Calu3 (cell line): ENCODE data around the gene CDC45. TPM values are rescaled to one million over a fixed set of nuclear protein-coding genes. Genes with fewer than 3 reads are reported as not detected.

ENCODE experiments used
- BruUV-seq: library from RNA; stranded (reverse); fragments of 400-500 nt; replicated peaks from 2 replicates; lab custom pipeline; 2021; lab: Mats Ljungman, UMichigan
- CTCF ChIA-PET: fragments of 300-600 bp; sonication (Branson Sonifier 250); formaldehyde crosslinking; loops from one replicate; lab custom pipeline; 2022; ENCODE audit warnings: antibody characterized with exemption; lab: Charles Lee
- DNase-seq: peaks from one replicate; pipeline ENCODE4 v3.0.0; 2022
- H3K27ac Mint-ChIP-seq: one replicate; pipeline ENCODE4 v1.8.0; 2022; ENCODE audit warnings: mixed read lengths; ENCODE audit not compliant: unreplicated experiment
- H3K27me3 Mint-ChIP-seq: one replicate; pipeline ENCODE4 v1.8.0; 2022; ENCODE audit warnings: mixed read lengths; ENCODE audit not compliant: unreplicated experiment
- H3K36me3 Mint-ChIP-seq: one replicate; pipeline ENCODE4 v1.8.0; 2022; ENCODE audit warnings: mild to moderate bottlenecking, moderate library complexity, mixed read lengths; ENCODE audit not compliant: insufficient read depth, unreplicated experiment
- H3K4me1 Mint-ChIP-seq: one replicate; pipeline ENCODE4 v1.8.0; 2022; ENCODE audit warnings: mild to moderate bottlenecking, low read depth, mixed read lengths; ENCODE audit not compliant: unreplicated experiment
- H3K4me3 Mint-ChIP-seq: one replicate; pipeline ENCODE4 v1.8.0; 2022; ENCODE audit warnings: mild to moderate bottlenecking, low read depth, moderate library complexity, mixed read lengths; ENCODE audit not compliant: unreplicated experiment
- H3K9me3 Mint-ChIP-seq: one replicate; pipeline ENCODE4 v1.8.0; 2022; ENCODE audit warnings: low read depth, mixed read lengths; ENCODE audit not compliant: unreplicated experiment
- CTCF ChIP-seq: fragments of 200-600 bp; IDR thresholded peaks from one replicate; pipeline ENCODE4 v1.8.0; 2022; ENCODE audit warnings: antibody characterized with exemption; ENCODE audit not compliant: unreplicated experiment
- intact Hi-C: fragments of 100-400 bp; cut with micrococcal nuclease; formaldehyde crosslinking; loops from one replicate; pipeline ENCODE4 v1.10.0; 2022; ENCODE audit not compliant: unreplicated experiment
- total RNA-seq: library from RNA; stranded (reverse); gene quantifications from 2 replicates; pipeline ENCODE4 v1.2.3, GENCODE V29; 2022

The CDC45 gene
- total RNA-seq, 1 experiment from 2014 or later = 45.0 TPM

- CTCF ChIA-PET = interaction anchor here (0.7 kb wide), 1 partner anchor 76 kb away, joined by 8 read pairs; no protein-coding TSS in a partner anchor
- no peak overlapping the region for H3K27ac Mint-ChIP-seq
- TF ChIP-seq CTCF = no peak
- H3K27me3 Mint-ChIP-seq = peaks cover 66% of the 10 kb centered on the region
- H3K9me3 Mint-ChIP-seq = no peaks in the 10 kb centered on the region
- no TSS peak for BruUV-seq
- no peak overlapping the region for H3K4me3 Mint-ChIP-seq
- no peak for DNase-seq
- no peaks in the 10 kb centered on the region for H3K4me1 Mint-ChIP-seq
- intact Hi-C loops = no loop called here
- no peaks in the 10 kb centered on the region for H3K36me3 Mint-ChIP-seq
Measured at GRCh38 chr22:19565382-19566278, 85.9 kb downstream of the CDC45 start.

- Mint-ChIP-seq H3K4me1 (no peaks in the 10 kb centered on the region), H3K9me3 (no peaks in the 10 kb centered on the region), H3K27ac (no peak overlapping the region), H3K27me3 (peaks cover 67% of the 10 kb centered on the region), H3K4me3 (no peak overlapping the region), H3K36me3 (no peaks in the 10 kb centered on the region)
- no TSS peak for BruUV-seq
- no peak for TF ChIP-seq CTCF
- CTCF ChIA-PET = interaction anchor here (0.7 kb wide), 1 partner anchor 77 kb away, joined by 8 read pairs; no protein-coding TSS in a partner anchor
- intact Hi-C loops = no loop called here
- no peak for DNase-seq
Measured at GRCh38 chr22:19566279-19567156, 86.8 kb downstream of the CDC45 start.

DNA sequence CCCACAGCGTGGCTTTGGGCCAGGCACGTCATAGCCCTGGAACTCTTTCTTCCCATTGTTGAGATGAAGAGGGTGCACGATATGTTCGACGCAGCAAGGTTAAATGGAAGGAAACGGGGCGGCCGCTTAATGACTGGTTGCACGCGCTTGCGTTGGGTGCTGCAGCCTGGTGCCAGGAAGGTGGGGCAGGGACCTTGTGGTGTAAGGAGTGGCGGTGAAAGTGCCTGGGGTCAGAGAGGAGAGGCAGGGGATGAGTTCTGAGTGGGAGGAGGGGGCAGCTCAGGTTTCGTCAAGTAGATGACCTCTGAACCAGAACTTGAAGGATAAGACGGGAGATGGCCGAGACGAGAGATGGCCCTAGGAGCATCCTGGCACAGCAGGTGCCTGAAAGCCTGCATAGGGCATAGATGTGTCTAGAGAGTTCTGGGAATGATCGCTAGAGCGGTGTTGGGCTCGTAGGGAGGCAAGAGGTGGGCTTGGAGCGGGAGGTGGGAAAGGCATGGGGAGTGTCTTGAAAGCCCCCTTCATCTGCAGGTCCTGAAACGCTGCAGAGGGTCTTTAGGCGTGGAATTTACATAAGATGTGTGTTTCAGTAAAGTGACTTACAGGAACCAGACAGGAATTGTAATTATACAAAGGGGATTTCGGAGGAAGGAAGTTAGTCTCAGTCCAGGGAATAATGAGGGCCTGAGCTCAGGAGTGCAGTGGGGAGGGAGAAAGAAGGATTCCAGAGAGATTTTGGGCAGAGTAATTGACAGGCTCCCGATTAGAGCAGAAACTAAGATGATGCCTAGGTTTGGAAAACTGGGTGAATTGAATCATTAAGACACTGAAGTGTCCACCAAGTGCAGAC lies 87.7 kb downstream of the CDC45 start:
- Mint-ChIP-seq H3K36me3 (no peaks in the 10 kb centered on the region), H3K9me3 (no peaks in the 10 kb centered on the region), H3K27me3 (peaks cover 73% of the 10 kb centered on the region), H3K4me1 (no peaks in the 10 kb centered on the region), H3K27ac (no peak overlapping the region), H3K4me3 (no peak overlapping the region)
- BruUV-seq = no TSS peak
- TF ChIP-seq CTCF = no peak
- CTCF ChIA-PET = no interaction called here
- no peak for DNase-seq
- intact Hi-C loops = no loop called here
